ENCODE measurements around the gene PLCG2. TPM values are rescaled to one million over a fixed set of nuclear protein-coding genes. Genes with fewer than 3 reads are reported as not detected.

PLCG2 gene
- total and polyA plus RNA-seq, 2 experiments from 2014 or later: 3.5 to 10.4 TPM

DNA sequence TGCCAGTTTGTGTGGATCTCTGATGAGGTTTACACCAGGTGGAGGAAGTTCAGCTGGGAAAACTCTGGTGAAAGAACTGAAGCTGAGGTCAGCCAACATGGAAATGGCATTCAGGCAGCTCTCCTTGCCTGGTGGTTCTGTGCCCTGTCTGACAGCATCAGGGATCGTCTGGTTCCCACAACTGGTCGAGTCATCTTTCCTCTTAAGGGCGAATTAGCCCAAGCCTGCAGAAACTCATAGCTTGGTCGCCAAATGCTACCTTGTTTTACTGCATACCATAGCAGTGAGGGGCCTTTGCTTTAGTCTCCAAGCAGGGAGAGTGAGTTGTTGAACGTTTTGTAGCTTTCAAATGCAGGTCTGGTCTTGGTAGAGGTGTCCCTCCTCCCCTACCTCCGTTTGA, 7.2 kb downstream of the PLCG2 start:
- TF ChIP-seq, protein P1, sequence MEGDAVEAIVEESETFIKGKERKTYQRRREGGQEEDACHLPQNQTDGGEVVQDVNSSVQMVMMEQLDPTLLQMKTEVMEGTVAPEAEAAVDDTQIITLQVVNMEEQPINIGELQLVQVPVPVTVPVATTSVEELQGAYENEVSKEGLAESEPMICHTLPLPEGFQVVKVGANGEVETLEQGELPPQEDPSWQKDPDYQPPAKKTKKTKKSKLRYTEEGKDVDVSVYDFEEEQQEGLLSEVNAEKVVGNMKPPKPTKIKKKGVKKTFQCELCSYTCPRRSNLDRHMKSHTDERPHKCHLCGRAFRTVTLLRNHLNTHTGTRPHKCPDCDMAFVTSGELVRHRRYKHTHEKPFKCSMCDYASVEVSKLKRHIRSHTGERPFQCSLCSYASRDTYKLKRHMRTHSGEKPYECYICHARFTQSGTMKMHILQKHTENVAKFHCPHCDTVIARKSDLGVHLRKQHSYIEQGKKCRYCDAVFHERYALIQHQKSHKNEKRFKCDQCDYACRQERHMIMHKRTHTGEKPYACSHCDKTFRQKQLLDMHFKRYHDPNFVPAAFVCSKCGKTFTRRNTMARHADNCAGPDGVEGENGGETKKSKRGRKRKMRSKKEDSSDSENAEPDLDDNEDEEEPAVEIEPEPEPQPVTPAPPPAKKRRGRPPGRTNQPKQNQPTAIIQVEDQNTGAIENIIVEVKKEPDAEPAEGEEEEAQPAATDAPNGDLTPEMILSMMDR (IDR thresholded peaks at IDR 0.05; ENCODE audit: low read depth, low read length): no peak
- Histone ChIP-seq H3K4me3 (no peak overlapping the region), H3K27me3 (no peaks in the 10 kb centered on the region), H3K36me3 (no peaks in the 10 kb centered on the region), H3K27ac (no peak overlapping the region), H3K9me3 (ENCODE audit: low read depth) (no peaks in the 10 kb centered on the region), H3K4me1 (ENCODE audit: low read depth) (peaks cover 20% of the 10 kb centered on the region)
- DNase-seq (ENCODE audit: low read depth in 1 of 2, low spot score in 1 of 2): no peak

DNA sequence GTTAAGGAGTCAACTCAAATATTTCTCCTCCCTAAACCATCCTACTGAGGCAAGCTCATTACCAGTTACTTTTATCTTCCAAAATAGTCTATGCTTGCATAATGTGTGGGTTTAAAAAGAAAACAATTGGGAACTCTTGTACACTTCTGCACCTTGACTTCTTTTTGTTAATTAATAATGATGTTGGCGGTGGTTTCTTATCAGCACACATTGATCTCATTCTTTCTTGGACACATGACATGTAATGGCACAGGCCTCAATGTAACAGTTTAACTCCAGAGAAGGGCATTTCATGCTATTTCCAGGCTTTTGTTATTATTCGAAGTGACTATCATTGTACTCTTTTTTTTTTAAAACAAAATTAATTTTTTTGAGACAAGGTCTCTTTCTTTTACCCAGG, 7.8 kb downstream of the PLCG2 start:
- peaks cover 20% of the 10 kb centered on the region for H3K4me1 ChIP-seq (ENCODE audit: low read depth)
- TF ChIP-seq, protein P1 (IDR thresholded peaks at IDR 0.05; ENCODE audit: low read depth, low read length): no peak
- no peaks in the 10 kb centered on the region for H3K27me3 ChIP-seq
- H3K9me3 ChIP-seq (ENCODE audit: low read depth): no peaks in the 10 kb centered on the region
- no peak overlapping the region for H3K27ac ChIP-seq
- H3K4me3 ChIP-seq: no peak overlapping the region
- no peaks in the 10 kb centered on the region for H3K36me3 ChIP-seq
- DNase-seq (ENCODE audit: low read depth in 1 of 2, low spot score in 1 of 2): no peak

DNA sequence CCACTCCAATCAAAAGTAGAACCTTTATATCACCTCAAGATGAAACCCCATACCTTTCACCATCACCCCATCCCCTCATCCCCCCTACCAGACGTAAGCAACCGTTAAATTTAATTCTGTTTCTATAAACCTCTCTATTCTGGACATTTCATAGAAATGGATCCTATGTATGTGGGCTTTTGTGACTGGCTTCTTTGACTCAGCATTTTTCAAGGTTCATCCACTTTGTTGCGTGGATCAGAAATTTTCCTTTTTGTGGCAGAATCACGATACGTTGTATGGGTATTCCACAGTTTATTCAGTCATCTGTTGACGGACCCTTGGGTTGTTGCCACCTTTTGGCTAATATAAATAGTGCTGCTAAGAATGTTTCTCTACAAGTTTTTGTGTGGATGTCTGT, 8.6 kb downstream of the PLCG2 start:
- Histone ChIP-seq H3K4me1 (ENCODE audit: low read depth) (peaks cover 20% of the 10 kb centered on the region), H3K27ac (no peak overlapping the region), H3K36me3 (no peaks in the 10 kb centered on the region), H3K27me3 (no peaks in the 10 kb centered on the region), H3K9me3 (ENCODE audit: low read depth) (no peaks in the 10 kb centered on the region), H3K4me3 (no peak overlapping the region)
- TF ChIP-seq, protein P1 (IDR thresholded peaks at IDR 0.05; ENCODE audit: low read depth, low read length): no peak
- no peak for DNase-seq (ENCODE audit: low read depth in 1 of 2, low spot score in 1 of 2)

DNA sequence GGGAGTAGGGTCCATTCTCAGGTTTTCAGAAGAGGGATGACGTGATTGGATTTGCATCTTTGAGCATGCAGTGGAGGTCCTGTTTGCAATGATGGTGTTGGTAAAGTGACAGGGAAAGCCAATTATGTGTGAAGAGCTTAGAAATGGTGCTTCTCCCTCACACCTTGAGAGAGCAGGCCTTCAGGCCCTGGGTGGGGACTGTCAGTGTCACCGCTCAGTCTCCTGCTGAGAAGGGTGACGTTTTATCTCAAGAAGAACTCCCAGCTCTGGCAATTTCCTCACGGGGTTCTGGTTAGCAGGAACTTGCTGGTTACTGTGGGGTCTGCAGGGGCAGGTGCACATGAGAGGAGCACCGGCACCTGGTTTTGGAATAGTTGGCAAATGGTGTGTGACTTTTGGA, 11.2 kb downstream of the PLCG2 start:
- H3K36me3 ChIP-seq: no peaks in the 10 kb centered on the region
- no peaks in the 10 kb centered on the region for H3K27me3 ChIP-seq
- H3K4me3 ChIP-seq: no peak overlapping the region
- H3K27ac ChIP-seq: no peak overlapping the region
- TF ChIP-seq, protein P1 (IDR thresholded peaks at IDR 0.05; ENCODE audit: low read depth, low read length): no peak
- no peaks in the 10 kb centered on the region for H3K9me3 ChIP-seq (ENCODE audit: low read depth)
- H3K4me1 ChIP-seq (ENCODE audit: low read depth): no peaks in the 10 kb centered on the region
- no peak for DNase-seq (ENCODE audit: low read depth in 1 of 2, low spot score in 1 of 2)

DNA sequence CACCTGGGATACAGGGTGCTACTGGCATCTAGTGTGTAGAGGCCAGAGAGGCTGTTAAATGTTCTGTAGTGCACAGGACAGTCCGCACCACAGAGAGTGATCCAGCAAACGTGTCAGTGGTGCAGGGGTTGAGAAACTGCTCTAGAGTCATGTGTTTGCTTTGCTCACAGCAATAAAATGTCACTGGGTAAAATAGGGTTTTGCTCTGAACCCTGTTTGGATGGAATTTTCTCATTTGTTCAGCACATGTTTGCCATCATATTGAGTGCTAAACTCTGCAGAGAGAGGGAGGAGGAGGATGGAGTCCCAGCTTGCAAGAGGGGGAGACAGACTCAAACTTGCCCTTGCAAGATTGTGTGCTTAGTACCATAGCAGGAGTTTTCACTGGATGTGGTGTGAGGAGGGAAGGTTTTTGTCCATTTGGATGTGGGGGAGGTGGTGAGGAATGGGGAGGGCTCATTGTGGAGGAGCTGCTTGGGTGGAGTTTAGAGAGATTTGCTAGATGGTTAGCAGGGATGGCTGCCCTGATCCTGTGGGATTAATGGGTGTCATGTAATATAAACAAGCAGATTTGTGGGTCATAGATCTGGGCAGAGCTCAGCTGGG, 11.8 kb downstream of the PLCG2 start:
- Histone ChIP-seq H3K36me3 (no peaks in the 10 kb centered on the region), H3K9me3 (ENCODE audit: low read depth) (no peaks in the 10 kb centered on the region), H3K4me1 (ENCODE audit: low read depth) (no peaks in the 10 kb centered on the region), H3K4me3 (no peak overlapping the region), H3K27ac (no peak overlapping the region), H3K27me3 (no peaks in the 10 kb centered on the region)
- DNase-seq (ENCODE audit: low read depth in 1 of 2, low spot score in 1 of 2): no peak
- TF ChIP-seq, protein P1 (IDR thresholded peaks at IDR 0.05; ENCODE audit: low read depth, low read length): no peak

Data from cardiac muscle cell (in vitro differentiated cells and primary cell).